HCT116 (cell line): Measurements from ENCODE around the gene KAT6B. TPM values are rescaled to one million over a fixed set of nuclear protein-coding genes. Genes with fewer than 3 reads are reported as not detected.

Experiments
- ATAC-seq: fragments of 200-7000 bp; cut with Tn5 transposase; 2 replicates; pipeline ENCODE4 v1.9.1; 2020; ENCODE audit warnings: mild to moderate bottlenecking, moderate library complexity
- BruUV-seq: library from RNA; stranded (reverse); fragments of 400-500 nt; replicated peaks from 2 replicates; lab custom pipeline; 2021; lab: Mats Ljungman, UMichigan
- CTCF ChIA-PET: fragments of 300-600 bp; sonication (Branson Sonifier 250); formaldehyde crosslinking; loops from one replicate; lab custom pipeline; 2021; ENCODE audit warnings: antibody characterized with exemption; lab: Charles Lee
- POLR2A ChIA-PET: fragments of 300-600, 350-600 bp; sonication (Branson Sonifier 250); formaldehyde crosslinking; loops from one replicate; lab custom pipeline; 2021; ENCODE audit warnings: antibody characterized with exemption; lab: Charles Lee
- RAD21 ChIA-PET, 2 experiments: fragments of 300-600 bp; sonication (Branson Sonifier 250); formaldehyde crosslinking; loops; one replicate each; lab custom pipeline; 2023; ENCODE audit warnings: low total read pairs in 2 of 2; ENCODE audit not compliant: uncharacterized antibody in 2 of 2, unreplicated experiment in 2 of 2, low non-redundant PET in 1 of 2; lab: Charles Lee
- DNase-seq: peaks from one replicate; pipeline ENCODE4 v3.0.0-alpha.2; 2010; ENCODE audit warnings: low read depth, low spot score
- H2AFZ ChIP-seq: fragments of 200-600 bp; shearing (Covaris generic), sonication (generic); 2 replicates; pipeline ENCODE4 v1.6.1; 2017; ENCODE audit warnings: low read depth, mixed run types, mixed read lengths, antibody characterized with exemption, low read length; ENCODE audit not compliant: poor library complexity, severe bottlenecking
- H3K27ac ChIP-seq: 2 replicates; pipeline ENCODE4 v1.5.1; 2012; ENCODE audit warnings: low read depth, low read length
- H3K27me3 ChIP-seq: fragments of 200-600 bp; sonication (generic); 2 replicates; pipeline ENCODE4 v1.6.1; 2016; ENCODE audit warnings: mixed run types, low read length, mixed read lengths; ENCODE audit not compliant: insufficient read depth
- H3K36me3 ChIP-seq, 2 experiments: fragments of 200-500 bp in 1 of 2; fragments of 200-600 bp in 1 of 2; sonication (Bioruptor generic) in 1 of 2; sonication (generic) in 1 of 2; 2 replicates each; pipeline versions ENCODE4 v1.5.1 to v1.6.1; 2014 to 2016; ENCODE audit warnings: low read length in 2 of 2, inconsistent platforms in 1 of 2, mixed read lengths in 1 of 2, mixed run types in 1 of 2; ENCODE audit not compliant: insufficient read depth in 2 of 2, control insufficient read depth in 1 of 2
- H3K4me1 ChIP-seq, 2 experiments: fragments of 200-600 bp in 1 of 2; sonication (generic) in 1 of 2; 2 replicates each; pipeline versions ENCODE4 v1.5.1 to v1.6.1; 2012 to 2017; ENCODE audit warnings: low read length in 2 of 2, inconsistent platforms in 1 of 2, mild to moderate bottlenecking in 1 of 2, mixed read lengths in 1 of 2, mixed run types in 1 of 2, moderate library complexity in 1 of 2; ENCODE audit not compliant: insufficient read depth in 2 of 2, control insufficient read depth in 1 of 2
- H3K4me2 ChIP-seq: fragments of 200-600 bp; sonication (generic); 2 replicates; pipeline ENCODE4 v1.6.1; 2017; ENCODE audit warnings: mixed run types, low read length, mixed read lengths
- H3K4me3 ChIP-seq, 2 experiments: fragments of 200-600 bp in 1 of 2; sonication (generic) in 1 of 2; replicated peaks in 1 of 2; 2 replicates each; pipeline ENCODE4 v1.5.1; 2011 to 2016; ENCODE audit warnings: low read length in 2 of 2, control low read depth in 1 of 2, low read depth in 1 of 2, mild to moderate bottlenecking in 1 of 2, mixed read lengths in 1 of 2, mixed run types in 1 of 2
- H3K79me2 ChIP-seq: fragments of 200-600 bp; sonication (generic); 2 replicates; pipeline ENCODE4 v1.6.1; 2017; ENCODE audit warnings: mild to moderate bottlenecking, mixed run types, low read length, moderate library complexity, mixed read lengths; ENCODE audit not compliant: insufficient read depth
- H3K9ac ChIP-seq: fragments of 200-600 bp; sonication (generic); 2 replicates; pipeline ENCODE4 v1.6.1; 2016; ENCODE audit warnings: low read length, mixed read lengths
- H3K9me2 ChIP-seq: fragments of 200-600 bp; sonication (generic), shearing (Covaris generic); 2 replicates; pipeline ENCODE4 v1.6.1; 2017; ENCODE audit warnings: mixed run types, mild to moderate bottlenecking, moderate library complexity; ENCODE audit not compliant: insufficient read depth
- H3K9me3 ChIP-seq, 2 experiments: fragments of 200-500 bp in 1 of 2; fragments of 200-600 bp in 1 of 2; sonication (Bioruptor generic) in 1 of 2; sonication (generic) in 1 of 2; 2 replicates each; pipeline ENCODE4 v1.6.1; 2014 to 2017; ENCODE audit warnings: low read length in 2 of 2, mixed read lengths in 2 of 2, inconsistent platforms in 1 of 2, low read depth in 1 of 2, mild to moderate bottlenecking in 1 of 2, mixed run types in 1 of 2, moderate library complexity in 1 of 2; ENCODE audit not compliant: control insufficient read depth in 1 of 2, insufficient read depth in 1 of 2
- H4K20me1 ChIP-seq: fragments of 200-600 bp; sonication (generic), shearing (Covaris generic); 2 replicates; pipeline ENCODE4 v1.6.1; 2017; ENCODE audit warnings: mixed run types, mild to moderate bottlenecking, moderate library complexity; ENCODE audit not compliant: insufficient read depth
- CBX3 ChIP-seq: IDR thresholded peaks from 2 replicates; pipeline ENCODE4 v1.6.1; 2012; ENCODE audit warnings: low read depth
- CEBPB ChIP-seq: IDR thresholded peaks from 2 replicates; pipeline ENCODE4 v1.6.1; 2012; ENCODE audit warnings: low read depth
- EZH2 ChIP-seq: fragments of 200-600 bp; sonication (generic); IDR thresholded peaks from 2 replicates; pipeline ENCODE4 v1.6.1; 2017; ENCODE audit warnings: antibody characterized with exemption, mixed run types
- EZH2phosphoT487 ChIP-seq: fragments of 200-600 bp; IDR thresholded peaks from 2 replicates; pipeline ENCODE4 v1.6.1; 2018; ENCODE audit warnings: antibody characterized with exemption, borderline replicate concordance
- FOSL1 ChIP-seq: IDR thresholded peaks from 2 replicates; pipeline ENCODE4 v1.6.1; 2012; ENCODE audit warnings: low read depth
- POLR2A ChIP-seq: IDR thresholded peaks from 2 replicates; pipeline ENCODE4 v1.7.0; 2011; ENCODE audit warnings: borderline replicate concordance; ENCODE audit not compliant: insufficient read depth, insufficient read length; ENCODE audit errors: extremely low read depth
- POLR2AphosphoS5 ChIP-seq: IDR thresholded peaks from 2 replicates; pipeline ENCODE4 v1.6.1; 2011; ENCODE audit warnings: mild to moderate bottlenecking, low read depth, low read length, moderate library complexity
- RAD21 ChIP-seq: IDR thresholded peaks from 2 replicates; pipeline ENCODE4 v1.6.1; 2012; ENCODE audit warnings: low read depth, mild to moderate bottlenecking
- SIN3A ChIP-seq: IDR thresholded peaks from 2 replicates; pipeline ENCODE4 v1.6.1; 2012; ENCODE audit warnings: low read depth
- SP1 ChIP-seq: IDR thresholded peaks from 2 replicates; pipeline ENCODE4 v1.6.1; 2012; ENCODE audit warnings: low read depth
- SRF ChIP-seq: IDR thresholded peaks from 2 replicates; pipeline ENCODE4 v1.6.1; 2012; ENCODE audit warnings: low read depth
- YY1 ChIP-seq: IDR thresholded peaks from 2 replicates; pipeline ENCODE4 v1.6.1; 2011; ENCODE audit warnings: low read length, low read depth, moderate library complexity, mild to moderate bottlenecking; ENCODE audit not compliant: insufficient replicate concordance; ENCODE audit errors: extremely low read depth
- ZFX ChIP-seq: fragments of 450-650 bp; IDR thresholded peaks from 2 replicates; pipeline ENCODE4 v1.6.1; 2017
- ZNF274 ChIP-seq: fragments of 200-500 bp; sonication (Bioruptor generic); IDR thresholded peaks from 2 replicates; pipeline ENCODE4 v1.6.1; 2014; ENCODE audit warnings: mild to moderate bottlenecking, low read depth, low read length, inconsistent platforms
- intact Hi-C: fragments of 100-400 bp; cut with micrococcal nuclease; formaldehyde crosslinking; loops from 2 replicates; pipeline ENCODE4 v1.10.0; 2022
- total RNA-seq: library from RNA; stranded (reverse); gene quantifications from one replicate; pipeline ENCODE4 v1.2.1, GENCODE V29; 2021; ENCODE audit not compliant: unreplicated experiment
- TF ChIP-seq, protein P1 (sequence below): IDR thresholded peaks from 2 replicates; pipeline ENCODE4 v1.6.1; 2012
- TF ChIP-seq, protein P2 (sequence below): IDR thresholded peaks from 2 replicates; pipeline ENCODE4 v1.6.1; 2012
- TF ChIP-seq, protein P3 (sequence below): IDR thresholded peaks from 2 replicates; pipeline ENCODE4 v1.6.1; 2011; ENCODE audit warnings: mild to moderate bottlenecking, low read length, moderate library complexity; ENCODE audit not compliant: insufficient replicate concordance; ENCODE audit errors: extremely low read depth
- TF ChIP-seq, protein P4 (sequence below): IDR thresholded peaks from 2 replicates; pipeline ENCODE4 v1.6.1; 2012; ENCODE audit warnings: low read depth
- TF ChIP-seq, protein P5 (sequence below), 3 experiments: fragments of 200-600 bp in 1 of 3; sonication (generic) in 1 of 3; IDR thresholded peaks in 2 of 3; conservative IDR thresholded peaks in 1 of 3; 2 replicates each; pipeline ENCODE4 v1.5.1; 2012 to 2017; ENCODE audit warnings: low read depth in 2 of 3, low read length in 2 of 3, antibody characterized with exemption in 1 of 3, borderline replicate concordance in 1 of 3, control low read depth in 1 of 3, mild to moderate bottlenecking in 1 of 3, mixed read lengths in 1 of 3, mixed run types in 1 of 3, moderate library complexity in 1 of 3; ENCODE audit not compliant: insufficient read depth in 1 of 3

The KAT6B gene
- total RNA-seq, 1 experiment from 2014 or later, result 17.8 TPM

DNA sequence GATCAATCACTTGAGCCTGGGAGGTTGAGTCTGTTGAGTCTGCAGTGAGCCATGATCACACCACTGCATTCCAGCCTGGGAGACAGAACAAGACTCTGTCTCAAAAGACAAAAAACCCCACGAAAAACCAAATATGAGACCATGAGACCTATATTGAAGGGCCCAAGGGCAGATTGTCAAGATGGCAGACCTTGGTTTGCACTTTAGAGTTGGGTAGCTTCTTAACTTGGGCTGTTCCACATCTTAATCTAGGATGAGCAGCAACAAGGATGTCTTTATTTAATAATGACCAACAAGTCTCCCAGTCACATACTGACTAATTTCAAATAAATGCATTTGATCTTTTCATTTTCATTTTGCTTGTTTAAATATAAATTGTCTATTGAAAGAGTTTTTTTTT is 43.8 kb downstream of the KAT6B start:
- no peak overlapping the region for H2AFZ ChIP-seq
- H3K9me3 ChIP-seq, result no peaks in the 10 kb centered on the region
- H4K20me1 ChIP-seq, result no peaks in the 10 kb centered on the region
- no peak overlapping the region for H3K4me3 ChIP-seq
- H3K9me2 ChIP-seq, result no peaks in the 10 kb centered on the region
- intact Hi-C loops, result no loop called here
- H3K4me2 ChIP-seq, result no peak overlapping the region
- no peaks in the 10 kb centered on the region for H3K4me1 ChIP-seq
- ChIA-PET CTCF (no interaction called here), RAD21 (no interaction called here), POLR2A (no interaction called here)
- DNase-seq (no peak), ATAC-seq (no peak)
- H3K79me2 ChIP-seq, result no peaks in the 10 kb centered on the region; the same call in 1 of the 2 replicates
- no peaks in the 10 kb centered on the region for H3K27me3 ChIP-seq
- no peaks in the 10 kb centered on the region for H3K36me3 ChIP-seq
- BruUV-seq, result no TSS peak
- H3K27ac ChIP-seq, result no peak overlapping the region
- TF ChIP-seq ZNF274, result no peak
- TF ChIP-seq ZFX, result no peak
- TF ChIP-seq, protein P1, sequence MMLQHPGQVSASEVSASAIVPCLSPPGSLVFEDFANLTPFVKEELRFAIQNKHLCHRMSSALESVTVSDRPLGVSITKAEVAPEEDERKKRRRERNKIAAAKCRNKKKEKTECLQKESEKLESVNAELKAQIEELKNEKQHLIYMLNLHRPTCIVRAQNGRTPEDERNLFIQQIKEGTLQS, result no peak
- TF ChIP-seq RAD21, result no peak
- TF ChIP-seq CEBPB, result no peak
- TF ChIP-seq SRF, result no peak
- TF ChIP-seq YY1, result no peak
- no peak for TF ChIP-seq EZH2
- no peak for TF ChIP-seq FOSL1
- no peak for TF ChIP-seq EZH2phosphoT487
- TF ChIP-seq SP1, result no peak
- TF ChIP-seq, protein P2, sequence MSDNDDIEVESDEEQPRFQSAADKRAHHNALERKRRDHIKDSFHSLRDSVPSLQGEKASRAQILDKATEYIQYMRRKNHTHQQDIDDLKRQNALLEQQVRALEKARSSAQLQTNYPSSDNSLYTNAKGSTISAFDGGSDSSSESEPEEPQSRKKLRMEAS, result no peak
- TF ChIP-seq, protein P3, sequence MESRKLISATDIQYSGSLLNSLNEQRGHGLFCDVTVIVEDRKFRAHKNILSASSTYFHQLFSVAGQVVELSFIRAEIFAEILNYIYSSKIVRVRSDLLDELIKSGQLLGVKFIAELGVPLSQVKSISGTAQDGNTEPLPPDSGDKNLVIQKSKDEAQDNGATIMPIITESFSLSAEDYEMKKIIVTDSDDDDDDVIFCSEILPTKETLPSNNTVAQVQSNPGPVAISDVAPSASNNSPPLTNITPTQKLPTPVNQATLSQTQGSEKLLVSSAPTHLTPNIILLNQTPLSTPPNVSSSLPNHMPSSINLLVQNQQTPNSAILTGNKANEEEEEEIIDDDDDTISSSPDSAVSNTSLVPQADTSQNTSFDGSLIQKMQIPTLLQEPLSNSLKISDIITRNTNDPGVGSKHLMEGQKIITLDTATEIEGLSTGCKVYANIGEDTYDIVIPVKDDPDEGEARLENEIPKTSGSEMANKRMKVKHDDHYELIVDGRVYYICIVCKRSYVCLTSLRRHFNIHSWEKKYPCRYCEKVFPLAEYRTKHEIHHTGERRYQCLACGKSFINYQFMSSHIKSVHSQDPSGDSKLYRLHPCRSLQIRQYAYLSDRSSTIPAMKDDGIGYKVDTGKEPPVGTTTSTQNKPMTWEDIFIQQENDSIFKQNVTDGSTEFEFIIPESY, result no peak
- TF ChIP-seq CBX3, result no peak
- TF ChIP-seq, protein P4, sequence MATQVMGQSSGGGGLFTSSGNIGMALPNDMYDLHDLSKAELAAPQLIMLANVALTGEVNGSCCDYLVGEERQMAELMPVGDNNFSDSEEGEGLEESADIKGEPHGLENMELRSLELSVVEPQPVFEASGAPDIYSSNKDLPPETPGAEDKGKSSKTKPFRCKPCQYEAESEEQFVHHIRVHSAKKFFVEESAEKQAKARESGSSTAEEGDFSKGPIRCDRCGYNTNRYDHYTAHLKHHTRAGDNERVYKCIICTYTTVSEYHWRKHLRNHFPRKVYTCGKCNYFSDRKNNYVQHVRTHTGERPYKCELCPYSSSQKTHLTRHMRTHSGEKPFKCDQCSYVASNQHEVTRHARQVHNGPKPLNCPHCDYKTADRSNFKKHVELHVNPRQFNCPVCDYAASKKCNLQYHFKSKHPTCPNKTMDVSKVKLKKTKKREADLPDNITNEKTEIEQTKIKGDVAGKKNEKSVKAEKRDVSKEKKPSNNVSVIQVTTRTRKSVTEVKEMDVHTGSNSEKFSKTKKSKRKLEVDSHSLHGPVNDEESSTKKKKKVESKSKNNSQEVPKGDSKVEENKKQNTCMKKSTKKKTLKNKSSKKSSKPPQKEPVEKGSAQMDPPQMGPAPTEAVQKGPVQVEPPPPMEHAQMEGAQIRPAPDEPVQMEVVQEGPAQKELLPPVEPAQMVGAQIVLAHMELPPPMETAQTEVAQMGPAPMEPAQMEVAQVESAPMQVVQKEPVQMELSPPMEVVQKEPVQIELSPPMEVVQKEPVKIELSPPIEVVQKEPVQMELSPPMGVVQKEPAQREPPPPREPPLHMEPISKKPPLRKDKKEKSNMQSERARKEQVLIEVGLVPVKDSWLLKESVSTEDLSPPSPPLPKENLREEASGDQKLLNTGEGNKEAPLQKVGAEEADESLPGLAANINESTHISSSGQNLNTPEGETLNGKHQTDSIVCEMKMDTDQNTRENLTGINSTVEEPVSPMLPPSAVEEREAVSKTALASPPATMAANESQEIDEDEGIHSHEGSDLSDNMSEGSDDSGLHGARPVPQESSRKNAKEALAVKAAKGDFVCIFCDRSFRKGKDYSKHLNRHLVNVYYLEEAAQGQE, result no peak
- no peak for TF ChIP-seq POLR2AphosphoS5
- TF ChIP-seq SIN3A, result no peak
- TF ChIP-seq, protein P5, sequence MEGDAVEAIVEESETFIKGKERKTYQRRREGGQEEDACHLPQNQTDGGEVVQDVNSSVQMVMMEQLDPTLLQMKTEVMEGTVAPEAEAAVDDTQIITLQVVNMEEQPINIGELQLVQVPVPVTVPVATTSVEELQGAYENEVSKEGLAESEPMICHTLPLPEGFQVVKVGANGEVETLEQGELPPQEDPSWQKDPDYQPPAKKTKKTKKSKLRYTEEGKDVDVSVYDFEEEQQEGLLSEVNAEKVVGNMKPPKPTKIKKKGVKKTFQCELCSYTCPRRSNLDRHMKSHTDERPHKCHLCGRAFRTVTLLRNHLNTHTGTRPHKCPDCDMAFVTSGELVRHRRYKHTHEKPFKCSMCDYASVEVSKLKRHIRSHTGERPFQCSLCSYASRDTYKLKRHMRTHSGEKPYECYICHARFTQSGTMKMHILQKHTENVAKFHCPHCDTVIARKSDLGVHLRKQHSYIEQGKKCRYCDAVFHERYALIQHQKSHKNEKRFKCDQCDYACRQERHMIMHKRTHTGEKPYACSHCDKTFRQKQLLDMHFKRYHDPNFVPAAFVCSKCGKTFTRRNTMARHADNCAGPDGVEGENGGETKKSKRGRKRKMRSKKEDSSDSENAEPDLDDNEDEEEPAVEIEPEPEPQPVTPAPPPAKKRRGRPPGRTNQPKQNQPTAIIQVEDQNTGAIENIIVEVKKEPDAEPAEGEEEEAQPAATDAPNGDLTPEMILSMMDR (IDR thresholded peaks at IDR 0.05 in 2 of 3, conservative IDR thresholded peaks at IDR 0.05 in 1 of 3; ENCODE audit: borderline replicate concordance in 1 of 3, insufficient read depth in 1 of 3, low read depth in 2 of 3, low read length in 2 of 3), result no peak
- TF ChIP-seq POLR2A, result no peak
- no peak overlapping the region for H3K9ac ChIP-seq
